Transverse colon (tissue), 4 donors: ENCODE results near the gene OR8B3. TPM values are rescaled to one million over a fixed set of nuclear protein-coding genes. Genes with fewer than 3 reads are reported as not detected.

Source experiments
- DNase-seq: peaks from one replicate; pipeline ENCODE4 v3.0.0-alpha.2; 2019
- H3K27ac ChIP-seq, 4 donors: fragments of 200-600 bp; sonication (generic); 2 replicates each; pipeline ENCODE4 v1.5.1; 2016 to 2018; ENCODE audit warnings: inconsistent platforms in 4 of 4
- H3K27me3 ChIP-seq: fragments of 200-600 bp; sonication (generic); 2 replicates; pipeline ENCODE4 v1.5.1; 2017; ENCODE audit warnings: inconsistent platforms
- H3K36me3 ChIP-seq, 4 donors: fragments of 200-600 bp; sonication (generic); 2 replicates each; pipeline ENCODE4 v1.5.1; 2017 to 2019; ENCODE audit warnings: inconsistent platforms in 4 of 4
- H3K4me1 ChIP-seq, 4 donors: fragments of 200-600 bp; sonication (generic); 2 replicates each; pipeline ENCODE4 v1.5.1; 2017 to 2020; ENCODE audit warnings: inconsistent platforms in 4 of 4
- H3K4me3 ChIP-seq, 4 donors: fragments of 200-600 bp; sonication (generic); 1 replicate in 1 of 4; 2 replicates in 3 of 4; pipeline versions ENCODE4 v1.5.1 to v1.6.1; 2017 to 2019; ENCODE audit warnings: inconsistent platforms in 4 of 4
- H3K9me3 ChIP-seq, 2 donors: fragments of 200-600 bp; sonication (generic); 2 replicates each; pipeline ENCODE4 v1.5.1; 2017 to 2019; ENCODE audit warnings: inconsistent platforms in 2 of 2
- EP300 ChIP-seq: sonication (generic); formaldehyde crosslinking; IDR thresholded peaks from one replicate; pipeline ENCODE4 v1.6.1; 2017; ENCODE audit warnings: antibody characterized with exemption, low read depth
- POLR2A ChIP-seq: fragments of 450-650 bp; IDR thresholded peaks from one replicate; pipeline ENCODE4 v1.6.1; 2016; ENCODE audit warnings: antibody characterized with exemption, mild to moderate bottlenecking, moderate library complexity
- POLR2AphosphoS5 ChIP-seq, 3 donors: sonication (generic); formaldehyde crosslinking; IDR thresholded peaks; one replicate each; pipeline ENCODE4 v1.6.1; 2016; ENCODE audit warnings: antibody characterized with exemption in 3 of 3
- WGBS, 2 donors: methylation state at CpG; one replicate each; pipeline ENCODE4 v1.1.5; 2018; ENCODE audit warnings: low coverage in 1 of 2; 5-methylcytosine and 5-hydroxymethylcytosine counted together
- in situ Hi-C, 4 donors: fragments of 200-750 bp; cut with MboI; loops; one replicate each; pipeline versions ENCODE4 v1.15.0 to v1.15.1; 2017; ENCODE audit warnings: low sequenced_read_pairs in 3 of 4, low pct_ligation_motif_present in 1 of 4, low pct_unique_long_range_greater_than_20kb in 1 of 4
- intact Hi-C: fragments of 100-400 bp; cut with DNase I; formaldehyde crosslinking; loops from one replicate; pipeline ENCODE4 v1.15.1; 2023; ENCODE audit warnings: low total_unique reads
- total RNA-seq, 4 donors: library from RNA; depleted of rRNA; stranded (reverse); fragments of >200 nt; gene quantifications; one replicate each; pipeline ENCODE4 v1.1.0, GENCODE V29; 2016
- TF ChIP-seq, protein P1 (sequence below), 5 experiments: fragments of 200-600 bp in 3 of 5; fragments of 450-650 bp in 2 of 5; sonication (generic) in 3 of 5; IDR thresholded peaks; 1 replicate in 2 of 5; 2 replicates in 3 of 5; pipeline ENCODE4 v1.5.1; 2016 to 2017; ENCODE audit warnings: antibody characterized with exemption in 5 of 5, inconsistent platforms in 3 of 5, mild to moderate bottlenecking in 2 of 5, moderate library complexity in 1 of 5

Gene OR8B3
- total RNA-seq, 4 donors from 2014 or later, result not detected

DNA sequence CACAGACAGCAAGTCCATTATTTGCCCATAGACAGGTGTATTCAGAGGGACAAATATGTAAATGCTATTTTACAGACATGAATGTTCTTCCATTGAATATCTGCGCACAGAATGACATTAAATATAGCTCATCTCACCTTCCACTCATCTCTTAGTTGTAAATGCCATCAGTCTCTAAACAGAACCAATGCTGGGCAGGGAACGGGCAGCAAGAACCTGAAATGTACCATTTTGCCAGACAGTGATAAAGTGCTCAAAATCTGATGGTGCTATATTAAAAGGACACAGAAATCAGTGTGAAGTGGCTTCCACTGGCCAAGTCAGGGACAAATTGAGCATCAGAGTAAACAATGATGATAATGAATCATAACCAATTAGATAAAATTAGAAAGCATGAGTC is 35.9 kb upstream of the OR8B3 start:
- in situ Hi-C loops, result no loop called here
- H3K4me1 ChIP-seq, result no peaks in the 10 kb centered on the region
- no peak overlapping the region for H3K27ac ChIP-seq
- TF ChIP-seq, protein P1, sequence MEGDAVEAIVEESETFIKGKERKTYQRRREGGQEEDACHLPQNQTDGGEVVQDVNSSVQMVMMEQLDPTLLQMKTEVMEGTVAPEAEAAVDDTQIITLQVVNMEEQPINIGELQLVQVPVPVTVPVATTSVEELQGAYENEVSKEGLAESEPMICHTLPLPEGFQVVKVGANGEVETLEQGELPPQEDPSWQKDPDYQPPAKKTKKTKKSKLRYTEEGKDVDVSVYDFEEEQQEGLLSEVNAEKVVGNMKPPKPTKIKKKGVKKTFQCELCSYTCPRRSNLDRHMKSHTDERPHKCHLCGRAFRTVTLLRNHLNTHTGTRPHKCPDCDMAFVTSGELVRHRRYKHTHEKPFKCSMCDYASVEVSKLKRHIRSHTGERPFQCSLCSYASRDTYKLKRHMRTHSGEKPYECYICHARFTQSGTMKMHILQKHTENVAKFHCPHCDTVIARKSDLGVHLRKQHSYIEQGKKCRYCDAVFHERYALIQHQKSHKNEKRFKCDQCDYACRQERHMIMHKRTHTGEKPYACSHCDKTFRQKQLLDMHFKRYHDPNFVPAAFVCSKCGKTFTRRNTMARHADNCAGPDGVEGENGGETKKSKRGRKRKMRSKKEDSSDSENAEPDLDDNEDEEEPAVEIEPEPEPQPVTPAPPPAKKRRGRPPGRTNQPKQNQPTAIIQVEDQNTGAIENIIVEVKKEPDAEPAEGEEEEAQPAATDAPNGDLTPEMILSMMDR (IDR thresholded peaks at IDR 0.05), result no peak
- no peak for TF ChIP-seq POLR2A
- TF ChIP-seq EP300, result no peak
- no peak for TF ChIP-seq POLR2AphosphoS5 (IDR thresholded peaks at IDR 0.05)
- H3K36me3 ChIP-seq, result no peaks in the 10 kb centered on the region
- DNase-seq, result no peak
- intact Hi-C loops, result no loop called here
- 82% methylated on average over 2 of the region's 2 CpGs; no CpG with 5 or more reads in 1 of the 2 donors for WGBS, 2 donors
- H3K9me3 ChIP-seq, result no peaks in the 10 kb centered on the region
- no peak overlapping the region for H3K4me3 ChIP-seq
- H3K27me3 ChIP-seq, result no peaks in the 10 kb centered on the region

DNA sequence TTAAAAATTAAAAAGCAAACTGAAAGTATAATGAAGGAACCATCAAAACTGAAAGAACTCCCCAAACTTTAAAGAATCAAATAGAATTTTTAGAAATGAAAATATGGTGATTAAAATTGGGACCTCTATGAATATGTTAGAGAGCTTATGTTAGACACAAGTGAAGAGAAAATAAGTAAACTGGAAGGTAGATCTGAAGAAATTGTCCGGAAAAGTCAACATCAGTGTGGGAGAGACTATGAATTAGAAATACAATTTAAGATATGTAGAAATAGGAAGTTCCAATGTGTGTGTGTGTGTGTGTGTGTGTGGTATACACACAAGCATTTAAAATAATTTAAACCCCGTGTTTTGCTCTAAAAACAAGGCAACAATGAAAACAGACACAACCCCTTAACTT is 30.8 kb upstream of the OR8B3 start:
- 65% methylated on average over 2 of the region's 2 CpGs for WGBS, 2 donors
- DNase-seq, result no peak
- TF ChIP-seq POLR2AphosphoS5 (IDR thresholded peaks at IDR 0.05) (no peak), POLR2A (no peak), EP300 (no peak)
- TF ChIP-seq, protein P1 (IDR thresholded peaks at IDR 0.05), result no peak
- Histone ChIP-seq H3K4me3 (no peak overlapping the region), H3K4me1 (no peaks in the 10 kb centered on the region), H3K36me3 (no peaks in the 10 kb centered on the region), H3K27me3 (no peaks in the 10 kb centered on the region), H3K9me3 (no peaks in the 10 kb centered on the region), H3K27ac (no peak overlapping the region)
- in situ Hi-C loops, result no loop called here
- intact Hi-C loops, result no loop called here

DNA sequence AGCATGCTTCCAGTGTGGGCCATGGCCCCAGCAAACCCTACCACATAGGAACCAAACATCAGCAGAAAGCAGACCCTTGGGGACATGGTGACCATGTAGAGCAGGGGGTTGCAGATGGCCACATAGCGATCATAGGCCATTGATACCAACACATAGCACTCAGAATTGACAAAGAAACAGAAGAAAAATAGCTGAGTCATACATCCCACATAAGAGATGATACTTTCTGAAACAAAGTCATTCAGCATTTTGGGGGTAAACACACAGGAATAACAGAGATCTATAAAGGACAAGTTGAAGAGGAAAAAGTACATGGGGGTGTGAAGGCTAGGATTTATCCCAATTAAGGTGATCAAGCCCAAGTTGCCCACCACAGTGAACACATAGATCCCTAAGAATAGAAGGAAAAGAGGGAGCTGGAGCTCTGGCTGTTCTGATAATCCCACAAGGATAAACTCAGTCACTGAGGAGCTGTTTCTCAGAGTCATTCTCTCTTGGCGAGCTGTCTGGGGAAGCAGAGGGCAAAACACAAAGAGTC is 25.6 kb upstream of the OR8B3 start, which contains the start of gene OR8B4:
Gene OR8B4, minus strand, starts transcription at position 488 of the 538 bp plus-strand sequence. Its CDS starts 0 bp downstream, at position 488.
- intact Hi-C loops (no loop called here), in situ Hi-C loops (loop anchor here in 2 of 4 donors (25.0 kb wide), 2 partner anchors 413 to 438 kb away; partner anchors contain the start of gene ROBO3 (in 1 of the 2))
- TF ChIP-seq, protein P1 (IDR thresholded peaks at IDR 0.05), result no peak
- no peak for TF ChIP-seq EP300
- TF ChIP-seq POLR2AphosphoS5 (IDR thresholded peaks at IDR 0.05), result no peak
- TF ChIP-seq POLR2A, result no peak
- Histone ChIP-seq H3K9me3 (no peaks in the 10 kb centered on the region), H3K27ac (no peak within 1 kb of the TSS), H3K36me3 (no peaks in the 10 kb centered on the region), H3K27me3 (peaks cover 5% of the 10 kb centered on the region), H3K4me3 (no peak within 1 kb of the TSS), H3K4me1 (no peaks in the 10 kb centered on the region)
- DNase-seq, result no peak
- 63 to 76% methylated on average over 2 of the region's 2 CpGs for WGBS, 2 donors

DNA sequence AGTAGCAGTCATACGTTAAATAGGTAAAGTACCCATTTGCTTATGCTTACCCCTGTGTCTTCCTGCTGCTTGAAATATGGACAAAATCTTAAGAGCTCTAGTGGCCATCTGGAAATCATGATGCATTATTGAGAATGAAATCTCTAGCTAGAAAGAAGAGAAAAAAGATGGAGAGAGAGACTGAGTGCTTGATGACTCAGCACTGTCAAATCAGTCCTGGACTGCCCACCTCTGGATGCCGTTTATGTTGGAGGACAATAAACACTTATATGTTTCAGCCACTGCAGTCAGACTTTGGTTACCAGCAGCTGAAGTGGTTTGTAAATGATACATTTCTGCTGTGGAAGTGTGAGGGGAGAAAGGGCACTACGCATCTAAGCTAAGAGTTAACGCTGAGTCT is 22.2 kb upstream of the OR8B3 start:
- H3K9me3 ChIP-seq, result no peaks in the 10 kb centered on the region
- H3K27me3 ChIP-seq, result peaks cover 5% of the 10 kb centered on the region
- H3K4me1 ChIP-seq, result no peaks in the 10 kb centered on the region
- TF ChIP-seq POLR2AphosphoS5 (IDR thresholded peaks at IDR 0.05) (no peak), POLR2A (no peak), EP300 (no peak)
- TF ChIP-seq, protein P1 (IDR thresholded peaks at IDR 0.05), result no peak
- no peak for DNase-seq
- 74 to 76% methylated on average over 3 to 4 of the region's 4 CpGs for WGBS, 2 donors
- intact Hi-C loops (no loop called here), in situ Hi-C loops (loop anchor here in 2 of 4 donors (25.0 kb wide), 2 partner anchors 416 to 441 kb away; partner anchors contain the start of gene ROBO3 (in 1 of the 2))
- H3K36me3 ChIP-seq, result no peaks in the 10 kb centered on the region
- H3K4me3 ChIP-seq, result no peak overlapping the region
- H3K27ac ChIP-seq, result no peak overlapping the region
